Omental fat pad (tissue), 4 donors: ENCODE results near the gene EFNA5. TPM values are rescaled to one million over a fixed set of nuclear protein-coding genes. Genes with fewer than 3 reads are reported as not detected.
A peak's percentile ranks its signal among the peaks of the same experiment; 100 is the strongest.

Experiments
- ATAC-seq: fragments of 150-250 bp; one replicate; pipeline ENCODE4 v1.9.1; 2016; ENCODE audit warnings: mild to moderate bottlenecking, moderate library complexity; ENCODE audit not compliant: low FRiP score
- DNase-seq: peaks from one replicate; pipeline ENCODE4 v3.0.0-alpha.2; 2019; ENCODE audit warnings: low spot score
- CTCF ChIP-seq, 3 donors: fragments of 450-650 bp; IDR thresholded peaks; one replicate each; pipeline ENCODE4 v1.5.1; 2016 to 2017; ENCODE audit warnings: antibody characterized with exemption in 3 of 3, mild to moderate bottlenecking in 3 of 3, moderate library complexity in 2 of 3
- total RNA-seq, 4 donors: library from RNA; depleted of rRNA; stranded (reverse); fragments of >200 nt; gene quantifications; one replicate each; pipeline ENCODE4 v1.1.0, GENCODE V29; 2016

EFNA5 gene
- total RNA-seq, 4 donors from 2014 or later, result 9.0 to 26.3 (median 14.0) TPM

GRCh38 chr5:107474716-107475489 is 195.8 kb downstream of the EFNA5 start:
- DNase-seq, result no peak
- TF ChIP-seq CTCF (IDR thresholded peaks at IDR 0.05), result no peak
- ATAC-seq, result no peak

- DNase-seq (no peak), ATAC-seq (no peak)
- no peak for TF ChIP-seq CTCF (IDR thresholded peaks at IDR 0.05)
Measured at GRCh38 chr5:107474361-107474715, 196.4 kb downstream of the EFNA5 start.

GRCh38 chr5:107472620-107473064 is 198.1 kb downstream of the EFNA5 start:
- no peak for TF ChIP-seq CTCF (IDR thresholded peaks at IDR 0.05)
- no peak for ATAC-seq
- no peak for DNase-seq

- DNase-seq (no peak), ATAC-seq (no peak)
- no peak for TF ChIP-seq CTCF (IDR thresholded peaks at IDR 0.05)
Measured at GRCh38 chr5:107470295-107470582, 200.5 kb downstream of the EFNA5 start.

GRCh38 chr5:107469485-107470294 is 201.0 kb downstream of the EFNA5 start:
- TF ChIP-seq CTCF (IDR thresholded peaks at IDR 0.05), result no peak
- DNase-seq (no peak), ATAC-seq (peak; percentile 49)

GRCh38 chr5:107469064-107469463 is 201.7 kb downstream of the EFNA5 start:
- TF ChIP-seq CTCF (IDR thresholded peaks at IDR 0.05), result no peak
- no peak for ATAC-seq
- no peak for DNase-seq

- TF ChIP-seq CTCF (IDR thresholded peaks at IDR 0.05), result no peak
- DNase-seq, result no peak
- no peak for ATAC-seq
Measured at GRCh38 chr5:107468276-107468675, 202.5 kb downstream of the EFNA5 start.
